ENCODE data around the gene ULBP1.
A peak's percentile ranks its signal among the peaks of the same experiment; 100 is the strongest.
"Not testable (repeated sequence)": the region's sequence is repeated elsewhere in the genome, so short reads cannot be mapped to it uniquely, and the experiment has no call there.

ULBP1 gene

GRCh38 chr6:149954328-149954983 lies 9.3 kb upstream of the ULBP1 start:
- DNase-seq = not testable (repeated sequence)

- not testable (repeated sequence) for DNase-seq
Observed at GRCh38 chr6:149954984-149955653, 8.6 kb upstream of the ULBP1 start.

GRCh38 chr6:149955654-149956317 lies 8.0 kb upstream of the ULBP1 start:
- not testable (repeated sequence) for DNase-seq

- DNase-seq = not testable (repeated sequence)
Observed at GRCh38 chr6:149958124-149958523, 5.6 kb upstream of the ULBP1 start.

GRCh38 chr6:149959806-149960205 lies 3.9 kb upstream of the ULBP1 start:
- DNase-seq = not testable (repeated sequence)

- no peak for DNase-seq
Observed at GRCh38 chr6:149960488-149960887, 3.3 kb upstream of the ULBP1 start.

GRCh38 chr6:149961728-149962425 lies 1.9 kb upstream of the ULBP1 start:
- DNase-seq = no peak

- DNase-seq = no peak
Observed at GRCh38 chr6:149962461-149963211, 1.1 kb upstream of the ULBP1 start.

- peak; percentile 64 for DNase-seq
Observed at GRCh38 chr6:149963212-149963461, 606 bp upstream of the ULBP1 start.

GRCh38 chr6:149964308-149965193 lies 808 bp downstream of the ULBP1 start:
- no peak for DNase-seq

- DNase-seq = no peak
Observed at GRCh38 chr6:149965194-149966020, 1.7 kb downstream of the ULBP1 start.

GRCh38 chr6:149966319-149966718 lies 2.6 kb downstream of the ULBP1 start:
- not testable (repeated sequence) for DNase-seq

GRCh38 chr6:149967591-149967990 lies 3.8 kb downstream of the ULBP1 start:
- no peak for DNase-seq

- not testable (repeated sequence) for DNase-seq
Observed at GRCh38 chr6:149967999-149968398, 4.3 kb downstream of the ULBP1 start.

GRCh38 chr6:149968909-149969308 lies 5.2 kb downstream of the ULBP1 start:
- not testable (repeated sequence) for DNase-seq

- DNase-seq = no peak
Observed at GRCh38 chr6:149969635-149970034, 5.9 kb downstream of the ULBP1 start.

GRCh38 chr6:149974394-149974793 lies 10.7 kb downstream of the ULBP1 start:
- DNase-seq = not testable (repeated sequence)

- no peak for DNase-seq
Observed at GRCh38 chr6:149974825-149975224, 11.1 kb downstream of the ULBP1 start.

GRCh38 chr6:149975400-149975799 lies 11.7 kb downstream of the ULBP1 start:
- no peak for DNase-seq

- DNase-seq = no peak
Observed at GRCh38 chr6:149977221-149977620, 13.5 kb downstream of the ULBP1 start.

GRCh38 chr6:149978610-149979009 lies 14.9 kb downstream of the ULBP1 start:
- DNase-seq = no peak
